Prostate gland (tissue), 2 donors: ENCODE data around the gene GCNA. TPM values are rescaled to one million over a fixed set of nuclear protein-coding genes. Genes with fewer than 3 reads are reported as not detected.

Experiments used
- DNase-seq: peaks from one replicate; pipeline ENCODE4 v3.0.0-alpha.2; 2019; ENCODE audit warnings: low spot score
- H3K27ac ChIP-seq, 2 donors: fragments of 200-600 bp; sonication (generic); 2 replicates each; pipeline ENCODE4 v1.5.1; 2017 to 2019
- H3K27me3 ChIP-seq: fragments of 200-600 bp; sonication (generic); replicated peaks from 2 replicates; pipeline ENCODE4 v1.5.1; 2019; ENCODE audit not compliant: insufficient read depth
- H3K36me3 ChIP-seq, 2 donors: fragments of 200-600 bp; sonication (generic); 1 replicate in 1 of 2; 2 replicates in 1 of 2; pipeline versions ENCODE4 v1.5.1 to v1.8.1; 2017 to 2019
- H3K4me1 ChIP-seq: fragments of 200-600 bp; sonication (generic); replicated peaks from 2 replicates; pipeline ENCODE4 v1.5.1; 2019
- H3K4me3 ChIP-seq, 2 donors: fragments of 200-600 bp; sonication (generic); 2 replicates each; pipeline ENCODE4 v1.5.1; 2017 to 2019
- H3K9me3 ChIP-seq: fragments of 200-600 bp; sonication (generic); 2 replicates; pipeline ENCODE4 v1.5.1; 2017
- POLR2A ChIP-seq: fragments of 450-650 bp; IDR thresholded peaks from one replicate; pipeline ENCODE4 v1.6.1; 2016; ENCODE audit warnings: antibody characterized with exemption, mild to moderate bottlenecking
- POLR2AphosphoS5 ChIP-seq: sonication (generic); formaldehyde crosslinking; IDR thresholded peaks from one replicate; pipeline ENCODE4 v1.6.1; 2017; ENCODE audit warnings: antibody characterized with exemption
- WGBS: methylation state at CpG from one replicate; pipeline ENCODE4 v1.1.5; 2018; 5-methylcytosine and 5-hydroxymethylcytosine counted together
- intact Hi-C: fragments of 100-400 bp; cut with DNase I; formaldehyde crosslinking; loops from one replicate; pipeline ENCODE4 v1.14.2; 2022
- total RNA-seq, 2 donors: library from RNA; depleted of rRNA; stranded (reverse); fragments of >200 nt; gene quantifications; one replicate each; pipeline ENCODE4 v1.1.0, GENCODE V29; 2016
- TF ChIP-seq, protein P1 (sequence below), 4 experiments: fragments of 200-600 bp in 2 of 4; fragments of 450-650 bp in 2 of 4; sonication (generic) in 2 of 4; IDR thresholded peaks; 1 replicate in 3 of 4; 2 replicates in 1 of 4; pipeline ENCODE4 v1.5.1; 2016 to 2019; ENCODE audit warnings: antibody characterized with exemption in 4 of 4, mild to moderate bottlenecking in 2 of 4, moderate library complexity in 2 of 4

GCNA gene
- total RNA-seq, 2 donors from 2014 or later = 1.4 to 18.0 TPM

GRCh38 chrX:71622576-71623450 lies 44.6 kb downstream of the GCNA start:
- H3K27me3 ChIP-seq = no peaks in the 10 kb centered on the region
- no peaks in the 10 kb centered on the region for H3K4me1 ChIP-seq
- 18% methylated on average over 9 of the region's 13 CpGs for WGBS
- no peak for TF ChIP-seq POLR2AphosphoS5
- TF ChIP-seq, protein P1, sequence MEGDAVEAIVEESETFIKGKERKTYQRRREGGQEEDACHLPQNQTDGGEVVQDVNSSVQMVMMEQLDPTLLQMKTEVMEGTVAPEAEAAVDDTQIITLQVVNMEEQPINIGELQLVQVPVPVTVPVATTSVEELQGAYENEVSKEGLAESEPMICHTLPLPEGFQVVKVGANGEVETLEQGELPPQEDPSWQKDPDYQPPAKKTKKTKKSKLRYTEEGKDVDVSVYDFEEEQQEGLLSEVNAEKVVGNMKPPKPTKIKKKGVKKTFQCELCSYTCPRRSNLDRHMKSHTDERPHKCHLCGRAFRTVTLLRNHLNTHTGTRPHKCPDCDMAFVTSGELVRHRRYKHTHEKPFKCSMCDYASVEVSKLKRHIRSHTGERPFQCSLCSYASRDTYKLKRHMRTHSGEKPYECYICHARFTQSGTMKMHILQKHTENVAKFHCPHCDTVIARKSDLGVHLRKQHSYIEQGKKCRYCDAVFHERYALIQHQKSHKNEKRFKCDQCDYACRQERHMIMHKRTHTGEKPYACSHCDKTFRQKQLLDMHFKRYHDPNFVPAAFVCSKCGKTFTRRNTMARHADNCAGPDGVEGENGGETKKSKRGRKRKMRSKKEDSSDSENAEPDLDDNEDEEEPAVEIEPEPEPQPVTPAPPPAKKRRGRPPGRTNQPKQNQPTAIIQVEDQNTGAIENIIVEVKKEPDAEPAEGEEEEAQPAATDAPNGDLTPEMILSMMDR (IDR thresholded peaks at IDR 0.05) = peak in 2 of 4 experiments; percentile 27 to 28
- no peak overlapping the region for H3K4me3 ChIP-seq
- H3K9me3 ChIP-seq = no peaks in the 10 kb centered on the region
- no peaks in the 10 kb centered on the region for H3K36me3 ChIP-seq
- DNase-seq = peak; percentile 63
- intact Hi-C loops = no loop called here
- peak overlapping the region; percentile 60 to 66 for H3K27ac ChIP-seq

- no peak overlapping the region for H3K27ac ChIP-seq
- H3K4me3 ChIP-seq = no peak overlapping the region
- no peaks in the 10 kb centered on the region for H3K9me3 ChIP-seq
- no peaks in the 10 kb centered on the region for H3K36me3 ChIP-seq
- H3K4me1 ChIP-seq = no peaks in the 10 kb centered on the region
- WGBS = 89% methylated on average over 3 of the region's 3 CpGs
- intact Hi-C loops = no loop called here
- H3K27me3 ChIP-seq = no peaks in the 10 kb centered on the region
- TF ChIP-seq, protein P1 (IDR thresholded peaks at IDR 0.05) = no peak
- no peak for TF ChIP-seq POLR2AphosphoS5
- no peak for TF ChIP-seq POLR2A
- DNase-seq = no peak
These were observed 45.5 kb downstream of the GCNA start for GRCh38 chrX:71623714-71624113.

DNA sequence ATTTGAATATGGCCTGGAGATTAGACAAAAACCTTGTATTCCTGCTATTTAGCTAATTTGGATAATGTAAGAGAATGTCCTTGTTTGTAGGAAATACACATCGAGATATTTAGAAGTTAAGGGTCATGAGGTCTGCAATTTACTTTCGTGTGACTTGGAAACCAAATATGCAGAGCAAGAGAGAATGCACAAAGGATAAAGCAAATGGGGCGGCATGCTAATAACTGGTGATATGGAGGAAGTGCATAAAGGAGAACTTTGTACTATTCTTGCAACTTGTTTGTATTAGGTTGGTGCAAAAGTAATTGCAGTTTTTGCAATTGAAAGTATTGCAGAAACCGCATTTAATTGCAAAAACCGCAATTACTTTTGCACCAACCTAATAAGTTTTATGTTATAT lies 47.2 kb downstream of the GCNA start:
- Histone ChIP-seq H3K9me3 (no peaks in the 10 kb centered on the region), H3K27me3 (no peaks in the 10 kb centered on the region), H3K4me3 (no peak overlapping the region), H3K27ac (no peak overlapping the region), H3K4me1 (no peaks in the 10 kb centered on the region), H3K36me3 (no peaks in the 10 kb centered on the region)
- 93% methylated on average over 5 of the region's 5 CpGs for WGBS
- TF ChIP-seq, protein P1 (IDR thresholded peaks at IDR 0.05) = no peak
- TF ChIP-seq POLR2A (no peak), POLR2AphosphoS5 (no peak)
- intact Hi-C loops = no loop called here
- DNase-seq = no peak

- H3K9me3 ChIP-seq = no peaks in the 10 kb centered on the region
- no peak for DNase-seq
- H3K4me3 ChIP-seq = no peak overlapping the region
- H3K36me3 ChIP-seq = no peaks in the 10 kb centered on the region
- TF ChIP-seq, protein P1 (IDR thresholded peaks at IDR 0.05) = no peak
- TF ChIP-seq POLR2A (no peak), POLR2AphosphoS5 (no peak)
- H3K27me3 ChIP-seq = no peaks in the 10 kb centered on the region
- 81% methylated on average over 6 of the region's 6 CpGs for whole genome bisulfite sequencing
- H3K27ac ChIP-seq = no peak overlapping the region
- intact Hi-C loops = no loop called here
- no peaks in the 10 kb centered on the region for H3K4me1 ChIP-seq
These were observed 48.3 kb downstream of the GCNA start for GRCh38 chrX:71626576-71626975.
